OCI-LY1 (cell line): ENCODE measurements around the gene NR4A1.

ENCODE experiments used
- H2AFZ ChIP-seq: fragments of 200-600 bp; sonication (generic), shearing (Covaris generic); 2 replicates; pipeline ENCODE4 v1.6.0; 2014; ENCODE audit warnings: antibody characterized with exemption, mild to moderate bottlenecking, low read length
- H3F3A ChIP-seq: fragments of 200-600 bp; sonication (generic), shearing (Covaris generic); 2 replicates; pipeline ENCODE4 v1.6.0; 2014; ENCODE audit warnings: mild to moderate bottlenecking, antibody characterized with exemption, low read length, moderate library complexity; ENCODE audit not compliant: insufficient read depth
- H3K27ac ChIP-seq: fragments of 200-600 bp; sonication (generic); 2 replicates; pipeline ENCODE4 v1.5.1; 2014; ENCODE audit warnings: low read length, mixed run types, mild to moderate bottlenecking, low read depth; ENCODE audit not compliant: poor library complexity, severe bottlenecking
- H3K27me3 ChIP-seq: fragments of 200-600 bp; sonication (generic); 2 replicates; pipeline ENCODE4 v1.6.0; 2014; ENCODE audit warnings: antibody characterized with exemption, mild to moderate bottlenecking, low read length, moderate library complexity; ENCODE audit not compliant: insufficient read depth
- H3K36me3 ChIP-seq: fragments of 200-600 bp; sonication (generic); 2 replicates; pipeline ENCODE4 v1.6.1; 2014; ENCODE audit warnings: mild to moderate bottlenecking, antibody characterized with exemption, low read length, moderate library complexity, mixed read lengths; ENCODE audit not compliant: insufficient read depth
- H3K4me1 ChIP-seq: fragments of 200-600 bp; sonication (generic); 2 replicates; pipeline ENCODE4 v1.5.1; 2014; ENCODE audit warnings: mild to moderate bottlenecking, low read length, moderate library complexity; ENCODE audit not compliant: insufficient read depth, severe bottlenecking
- H3K4me2 ChIP-seq: fragments of 200-600 bp; sonication (generic), shearing (Covaris generic); 2 replicates; pipeline ENCODE4 v1.6.1; 2014; ENCODE audit warnings: low read length
- H3K4me3 ChIP-seq: fragments of 200-600 bp; sonication (generic); 2 replicates; pipeline ENCODE4 v1.5.1; 2014; ENCODE audit warnings: low read length, low read depth, mild to moderate bottlenecking, mixed read lengths; ENCODE audit not compliant: poor library complexity, severe bottlenecking
- H3K79me2 ChIP-seq: fragments of 200-600 bp; shearing (Covaris generic); 2 replicates; pipeline ENCODE4 v1.6.1; 2016; ENCODE audit warnings: mixed run types, low read length, mixed read lengths; ENCODE audit not compliant: insufficient read depth
- H3K9ac ChIP-seq: fragments of 200-600 bp; sonication (generic), shearing (Covaris generic); 2 replicates; pipeline ENCODE4 v1.6.1; 2014; ENCODE audit warnings: mild to moderate bottlenecking, low read length, mixed read lengths
- H3K9me2 ChIP-seq: fragments of 200-600 bp; sonication (generic), shearing (Covaris generic); 2 replicates; pipeline ENCODE4 v1.6.1; 2014; ENCODE audit warnings: low read depth, mild to moderate bottlenecking, low read length, mixed read lengths
- H3K9me3 ChIP-seq: fragments of 200-600 bp; shearing (Covaris generic); 2 replicates; pipeline ENCODE4 v1.6.1; 2014; ENCODE audit warnings: low read length, mixed read lengths
- H4K20me1 ChIP-seq: fragments of 200-600 bp; sonication (generic), shearing (Covaris generic); 2 replicates; pipeline ENCODE4 v1.6.0; 2016; ENCODE audit warnings: mild to moderate bottlenecking, low read length; ENCODE audit not compliant: insufficient read depth
- CTCF ChIP-seq: fragments of 200-600 bp; sonication (generic), shearing (Covaris generic); IDR thresholded peaks from 2 replicates; pipeline ENCODE4 v1.5.1; 2017; ENCODE audit warnings: mild to moderate bottlenecking, antibody characterized with exemption, low read length, moderate library complexity, mixed read lengths
- EZH2 ChIP-seq: fragments of 200-600 bp; sonication (generic), shearing (Covaris generic); IDR thresholded peaks from 2 replicates; pipeline ENCODE4 v1.8.0; 2017; ENCODE audit warnings: borderline replicate concordance, mixed run types, mild to moderate bottlenecking, antibody characterized with exemption, low read length, moderate library complexity, mixed read lengths

Gene NR4A1

GRCh38 chr12:52073531-52074381, 22.5 kb downstream of the NR4A1 start:
- Histone ChIP-seq H3K4me3 (no peak overlapping the region), H3K9ac (no peak overlapping the region; the same call in 1 of the 2 replicates), H3K9me3 (no peaks in the 10 kb centered on the region), H3K79me2 (peaks cover 21% of the 10 kb centered on the region), H2AFZ (no peak overlapping the region), H3F3A (no peaks in the 10 kb centered on the region), H3K27ac (peak overlapping the region; percentile 1), H3K4me2 (peak overlapping the region; percentile 28; the same call in 1 of the 2 replicates), H3K4me1 (peaks cover 41% of the 10 kb centered on the region), H3K36me3 (peaks cover 61% of the 10 kb centered on the region), H3K27me3 (no peaks in the 10 kb centered on the region), H4K20me1 (no peaks in the 10 kb centered on the region), H3K9me2 (no peaks in the 10 kb centered on the region)
- TF ChIP-seq EZH2 (no peak), CTCF (no peak)

GRCh38 chr12:52074971-52075724, 23.9 kb downstream of the NR4A1 start:
- Histone ChIP-seq H3K27ac (no peak overlapping the region), H2AFZ (no peak overlapping the region), H3K36me3 (peaks cover 66% of the 10 kb centered on the region), H3K4me3 (no peak overlapping the region), H3K4me1 (peaks cover 36% of the 10 kb centered on the region), H3K9me2 (no peaks in the 10 kb centered on the region), H4K20me1 (no peaks in the 10 kb centered on the region), H3K27me3 (no peaks in the 10 kb centered on the region), H3K79me2 (peaks cover 19% of the 10 kb centered on the region), H3F3A (no peaks in the 10 kb centered on the region), H3K9me3 (no peaks in the 10 kb centered on the region), H3K9ac (no peak overlapping the region), H3K4me2 (no peak overlapping the region)
- TF ChIP-seq EZH2, result no peak
- TF ChIP-seq CTCF, result no peak

- no peaks in the 10 kb centered on the region for H4K20me1 ChIP-seq
- peaks cover 68% of the 10 kb centered on the region for H3K36me3 ChIP-seq
- H3F3A ChIP-seq, result no peaks in the 10 kb centered on the region
- TF ChIP-seq EZH2 (no peak), CTCF (no peak)
- peaks cover 3% of the 10 kb centered on the region for H3K79me2 ChIP-seq
- H3K9me2 ChIP-seq, result no peaks in the 10 kb centered on the region
- no peak overlapping the region for H2AFZ ChIP-seq
- H3K9me3 ChIP-seq, result no peaks in the 10 kb centered on the region
- peaks cover 38% of the 10 kb centered on the region for H3K4me1 ChIP-seq
- no peaks in the 10 kb centered on the region for H3K27me3 ChIP-seq
- no peak overlapping the region for H3K9ac ChIP-seq
- H3K4me3 ChIP-seq, result no peak overlapping the region
- H3K27ac ChIP-seq, result no peak overlapping the region
- no peak overlapping the region for H3K4me2 ChIP-seq
Measured at GRCh38 chr12:52076811-52077210, 25.6 kb downstream of the NR4A1 start.
